ENCODE data around the gene SH3TC1. TPM values are rescaled to one million over a fixed set of nuclear protein-coding genes. Genes with fewer than 3 reads are reported as not detected.

Gene SH3TC1
- total and polyA plus RNA-seq, 4 donors = 5.5 to 8.6 (median 8.3) TPM

DNA sequence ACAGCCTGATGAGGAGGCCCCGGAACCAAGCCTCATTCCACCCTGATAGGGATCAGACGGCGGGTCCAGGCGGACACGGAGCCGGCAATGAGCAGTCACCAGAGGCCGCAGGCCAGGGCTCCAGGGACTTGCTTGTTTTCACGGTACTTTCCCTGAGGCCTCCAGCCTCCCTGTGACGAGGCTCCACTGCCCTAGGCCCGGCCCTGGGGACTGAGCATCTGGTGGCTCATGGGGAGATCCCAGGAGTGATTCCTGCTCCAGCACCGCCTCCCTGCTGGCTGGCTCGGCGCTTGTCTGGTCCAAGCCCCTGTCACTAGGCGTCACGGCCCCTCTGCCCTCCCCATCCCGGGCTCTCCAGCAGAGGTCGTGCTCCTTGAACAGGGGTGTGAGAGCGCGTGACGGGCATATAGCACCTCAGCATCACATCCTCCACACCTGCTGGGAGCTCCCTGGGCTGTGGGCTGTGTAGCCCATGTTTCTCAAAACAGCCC is 84.6 kb downstream of the SH3TC1 start:
- Histone ChIP-seq H3K4me3 (ENCODE audit: low read depth, low read length) (no peak overlapping the region), H3K4me1 (ENCODE audit: control insufficient read depth, insufficient read depth, low read length) (peaks cover 5% of the 10 kb centered on the region), H3K9me3 (ENCODE audit: control insufficient read depth, insufficient read depth, low read length) (no peaks in the 10 kb centered on the region), H3K36me3 (ENCODE audit: control insufficient read depth, insufficient read depth, low read length) (no peaks in the 10 kb centered on the region), H3K27me3 (ENCODE audit: control insufficient read depth, insufficient read depth, low read length) (no peaks in the 10 kb centered on the region), H3K27ac (ENCODE audit: low read depth, low read length) (no peak overlapping the region)
- 71% methylated on average over 16 of the region's 20 CpGs for WGBS (ENCODE audit: insufficient coverage)
- no peak for DNase-seq (ENCODE audit: low read depth in 4 of 6, low spot score in 6 of 6)

DNA sequence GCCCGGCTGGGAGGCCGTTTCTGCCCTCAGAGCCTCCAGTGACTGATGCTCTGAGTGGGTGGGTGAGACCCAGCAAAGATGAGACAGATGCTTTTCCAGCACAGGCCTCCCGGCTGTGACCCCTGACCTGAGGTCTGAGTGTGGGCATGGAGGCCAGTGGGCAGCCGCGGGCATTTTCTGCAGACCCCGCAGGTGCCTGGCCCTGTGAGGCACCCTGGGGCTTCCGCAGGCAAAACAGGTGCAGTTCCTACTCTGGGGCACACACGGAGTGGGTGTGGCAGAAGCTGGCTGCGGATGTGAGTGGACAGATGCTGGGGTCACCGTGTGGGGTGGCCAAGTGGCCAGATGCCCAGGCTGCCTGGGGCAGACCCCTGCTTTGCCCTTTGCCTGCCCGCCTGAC is 85.3 kb downstream of the SH3TC1 start:
- no peaks in the 10 kb centered on the region for H3K27me3 ChIP-seq (ENCODE audit: control insufficient read depth, insufficient read depth, low read length)
- no peak for DNase-seq (ENCODE audit: low read depth in 4 of 6, low spot score in 6 of 6)
- WGBS (ENCODE audit: insufficient coverage) = 73% methylated on average over 11 of the region's 11 CpGs

DNA sequence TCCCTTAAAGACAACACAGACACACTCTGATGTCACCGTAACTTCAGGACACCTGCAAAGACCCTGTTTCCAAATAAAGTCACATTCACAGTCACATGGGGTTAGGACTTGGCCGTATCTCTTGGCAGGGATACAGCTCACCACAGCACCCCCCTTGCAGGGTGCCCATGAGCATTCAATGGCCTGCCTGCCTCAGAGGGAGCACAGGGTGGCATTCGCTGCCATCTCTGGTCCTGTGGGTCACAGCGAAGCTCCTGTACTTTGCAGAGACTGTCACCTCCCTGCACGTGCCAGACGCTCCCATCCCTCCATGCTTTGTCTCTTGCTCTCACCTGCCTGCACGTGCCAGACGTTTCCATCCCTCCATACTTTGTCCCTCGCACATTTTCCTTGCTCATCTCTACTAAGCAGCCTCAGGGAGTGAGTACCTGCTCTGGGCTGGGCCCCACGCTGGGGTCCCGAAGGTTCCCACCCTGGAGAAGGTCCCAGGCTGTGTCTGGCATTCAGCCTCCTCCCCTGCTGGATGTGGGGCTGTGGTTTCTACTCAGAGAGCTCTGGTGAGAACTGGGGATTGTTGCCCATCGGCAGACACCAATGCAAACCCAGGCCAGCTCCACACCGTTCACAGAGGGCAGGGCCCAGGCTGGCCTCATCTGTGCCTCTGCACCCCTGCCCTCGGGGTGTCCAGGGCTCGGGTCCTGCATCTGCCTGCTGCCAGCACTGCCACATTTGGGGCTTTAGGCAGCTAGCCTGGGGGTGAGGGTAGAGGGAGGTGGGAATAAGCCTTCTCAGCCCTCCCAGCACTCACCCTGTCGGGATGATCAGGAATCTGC is 86.3 kb downstream of the SH3TC1 start:
- no peaks in the 10 kb centered on the region for H3K36me3 ChIP-seq (ENCODE audit: control insufficient read depth, insufficient read depth, low read length)
- no peak overlapping the region for H3K4me3 ChIP-seq (ENCODE audit: low read depth, low read length)
- peaks cover 5% of the 10 kb centered on the region for H3K4me1 ChIP-seq (ENCODE audit: control insufficient read depth, insufficient read depth, low read length)
- no peaks in the 10 kb centered on the region for H3K9me3 ChIP-seq (ENCODE audit: control insufficient read depth, insufficient read depth, low read length)
- 62% methylated on average over 11 of the region's 16 CpGs for WGBS (ENCODE audit: insufficient coverage)
- no peak for DNase-seq (ENCODE audit: low read depth in 4 of 6, low spot score in 6 of 6)
- H3K27ac ChIP-seq (ENCODE audit: low read depth, low read length) = no peak overlapping the region
- no peaks in the 10 kb centered on the region for H3K27me3 ChIP-seq (ENCODE audit: control insufficient read depth, insufficient read depth, low read length)

More for the DNA sequence above, 85.3 kb downstream of the SH3TC1 start:
- Histone ChIP-seq H3K9me3 (ENCODE audit: control insufficient read depth, insufficient read depth, low read length) (no peaks in the 10 kb centered on the region), H3K4me3 (ENCODE audit: low read depth, low read length) (no peak overlapping the region), H3K27ac (ENCODE audit: low read depth, low read length) (no peak overlapping the region), H3K4me1 (ENCODE audit: control insufficient read depth, insufficient read depth, low read length) (peaks cover 5% of the 10 kb centered on the region), H3K36me3 (ENCODE audit: control insufficient read depth, insufficient read depth, low read length) (no peaks in the 10 kb centered on the region)

DNA sequence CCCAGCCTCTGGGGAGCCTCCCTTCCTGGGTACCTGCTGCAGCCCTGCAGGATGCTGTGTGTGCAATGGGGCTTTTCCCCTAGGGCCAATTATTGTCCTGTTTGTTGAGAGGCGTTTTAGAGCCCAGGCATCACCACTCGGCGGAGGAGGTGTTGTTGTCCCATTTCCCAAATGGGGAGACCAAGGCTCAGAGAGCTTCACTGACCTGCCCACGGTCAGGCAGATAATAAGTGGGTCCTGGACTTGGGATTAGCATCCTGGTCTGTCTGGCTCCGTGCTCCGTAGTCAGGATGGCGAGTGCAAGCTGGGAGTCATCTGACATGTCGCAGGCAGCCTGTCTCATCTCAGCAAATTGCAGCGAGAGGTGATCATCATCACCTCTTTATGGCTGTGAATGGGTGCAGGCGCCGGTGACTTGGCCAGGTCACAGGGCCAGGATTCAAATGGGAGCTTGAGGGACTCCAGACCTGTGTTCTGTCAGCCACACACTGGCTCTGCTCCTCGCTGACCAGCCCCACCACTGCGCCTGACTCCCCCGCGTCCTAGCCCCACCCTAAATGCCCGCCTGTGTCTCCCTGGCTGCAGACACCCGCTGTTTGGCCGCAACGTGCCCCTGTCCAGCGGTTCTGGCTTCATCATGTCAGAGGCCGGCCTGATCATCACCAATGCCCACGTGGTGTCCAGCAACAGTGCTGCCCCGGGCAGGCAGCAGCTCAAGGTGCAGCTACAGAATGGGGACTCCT is 87.1 kb downstream of the SH3TC1 start:
- Histone ChIP-seq H3K36me3 (ENCODE audit: control insufficient read depth, insufficient read depth, low read length) (no peaks in the 10 kb centered on the region), H3K4me1 (ENCODE audit: control insufficient read depth, insufficient read depth, low read length) (peaks cover 5% of the 10 kb centered on the region), H3K4me3 (ENCODE audit: low read depth, low read length) (no peak overlapping the region), H3K27me3 (ENCODE audit: control insufficient read depth, insufficient read depth, low read length) (no peaks in the 10 kb centered on the region), H3K9me3 (ENCODE audit: control insufficient read depth, insufficient read depth, low read length) (no peaks in the 10 kb centered on the region), H3K27ac (ENCODE audit: low read depth, low read length) (no peak overlapping the region)
- DNase-seq (ENCODE audit: low read depth in 4 of 6, low spot score in 6 of 6) = no peak
- WGBS (ENCODE audit: insufficient coverage) = 90% methylated on average over 22 of the region's 23 CpGs

DNA sequence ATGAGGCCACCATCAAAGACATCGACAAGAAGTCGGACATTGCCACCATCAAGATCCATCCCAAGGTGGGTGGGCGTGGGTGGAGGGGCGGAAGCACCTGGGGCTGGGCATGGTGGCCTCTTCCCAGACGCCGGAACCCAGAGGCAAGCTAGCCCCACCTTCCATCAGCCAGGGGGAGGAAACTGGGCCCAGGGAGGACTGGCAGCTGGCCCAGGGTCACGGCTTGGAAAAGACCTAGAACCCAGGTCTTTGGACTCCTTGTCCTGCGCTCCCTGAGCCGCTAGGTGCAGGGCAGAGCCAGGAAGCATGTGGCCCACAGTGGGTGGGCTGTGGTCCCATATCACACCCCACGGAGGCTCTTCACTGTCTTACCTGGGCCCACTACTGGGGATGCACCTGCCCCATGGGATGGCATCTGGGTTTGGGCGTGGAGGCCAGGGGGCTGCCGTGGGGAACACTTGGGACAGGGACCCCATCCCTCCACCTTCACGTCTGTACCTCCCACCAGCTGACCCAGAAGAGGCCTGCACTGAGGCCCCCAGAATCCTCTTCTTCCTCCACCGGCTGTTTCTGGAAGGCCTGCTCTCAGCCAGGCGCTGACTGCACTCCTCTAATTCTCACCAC is 87.7 kb downstream of the SH3TC1 start:
- Histone ChIP-seq H3K36me3 (ENCODE audit: control insufficient read depth, insufficient read depth, low read length) (no peaks in the 10 kb centered on the region), H3K9me3 (ENCODE audit: control insufficient read depth, insufficient read depth, low read length) (no peaks in the 10 kb centered on the region), H3K4me3 (ENCODE audit: low read depth, low read length) (no peak overlapping the region), H3K27me3 (ENCODE audit: control insufficient read depth, insufficient read depth, low read length) (no peaks in the 10 kb centered on the region), H3K4me1 (ENCODE audit: control insufficient read depth, insufficient read depth, low read length) (no peaks in the 10 kb centered on the region), H3K27ac (ENCODE audit: low read depth, low read length) (no peak overlapping the region)
- WGBS (ENCODE audit: insufficient coverage) = 79% methylated on average over 12 of the region's 15 CpGs
- DNase-seq (ENCODE audit: low read depth in 4 of 6, low spot score in 6 of 6) = no peak

DNA sequence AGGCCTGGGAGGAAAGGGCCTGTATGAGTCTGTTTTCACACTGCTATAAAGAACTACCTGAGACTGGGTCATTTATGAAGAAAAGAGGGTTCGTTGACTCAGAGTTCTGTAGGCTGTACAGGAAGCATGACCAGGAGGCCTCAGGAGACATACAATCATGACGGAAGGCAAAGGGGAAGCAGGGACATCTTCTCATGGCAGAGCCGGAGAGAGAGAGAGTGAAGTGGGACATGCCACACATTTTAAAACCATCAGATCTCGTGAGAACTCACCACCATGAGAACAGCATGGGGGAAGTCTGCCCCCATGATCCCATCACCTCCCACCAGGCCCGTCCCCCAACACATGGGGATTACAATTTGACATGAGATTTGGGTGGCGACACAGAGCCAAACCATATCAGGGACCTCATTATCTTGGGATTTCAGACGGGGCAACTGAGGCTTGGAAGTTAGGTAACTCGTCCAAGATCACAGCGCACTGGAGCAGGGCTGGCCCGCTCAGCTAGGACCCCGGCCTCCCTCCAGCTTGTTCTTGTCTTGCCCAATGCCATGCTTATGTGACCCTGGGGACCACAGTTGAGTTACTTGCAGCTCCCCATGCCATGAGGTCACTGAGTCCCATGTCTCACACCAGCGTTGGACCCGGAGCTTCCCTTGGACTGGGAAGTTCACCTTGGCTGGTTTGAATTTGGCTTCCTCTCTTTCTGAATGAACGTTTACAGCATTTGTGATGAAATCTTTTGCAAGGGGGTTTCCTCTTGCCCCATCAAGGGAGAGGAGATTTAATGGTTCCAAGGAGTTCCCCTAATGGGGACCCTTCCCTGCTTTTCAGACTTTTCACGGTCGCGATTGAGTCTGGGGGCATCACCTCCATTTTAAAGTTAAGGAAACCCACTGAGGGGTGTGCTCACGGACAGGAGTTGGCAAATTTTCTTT is 88.5 kb downstream of the SH3TC1 start:
- no peaks in the 10 kb centered on the region for H3K4me1 ChIP-seq (ENCODE audit: control insufficient read depth, insufficient read depth, low read length)
- WGBS (ENCODE audit: insufficient coverage) = 91% methylated on average over 16 of the region's 18 CpGs
- no peaks in the 10 kb centered on the region for H3K36me3 ChIP-seq (ENCODE audit: control insufficient read depth, insufficient read depth, low read length)
- DNase-seq (ENCODE audit: low read depth in 4 of 6, low spot score in 6 of 6) = no peak
- no peak overlapping the region for H3K27ac ChIP-seq (ENCODE audit: low read depth, low read length)
- no peaks in the 10 kb centered on the region for H3K9me3 ChIP-seq (ENCODE audit: control insufficient read depth, insufficient read depth, low read length)
- H3K27me3 ChIP-seq (ENCODE audit: control insufficient read depth, insufficient read depth, low read length) = no peaks in the 10 kb centered on the region
- H3K4me3 ChIP-seq (ENCODE audit: low read depth, low read length) = no peak overlapping the region

DNA sequence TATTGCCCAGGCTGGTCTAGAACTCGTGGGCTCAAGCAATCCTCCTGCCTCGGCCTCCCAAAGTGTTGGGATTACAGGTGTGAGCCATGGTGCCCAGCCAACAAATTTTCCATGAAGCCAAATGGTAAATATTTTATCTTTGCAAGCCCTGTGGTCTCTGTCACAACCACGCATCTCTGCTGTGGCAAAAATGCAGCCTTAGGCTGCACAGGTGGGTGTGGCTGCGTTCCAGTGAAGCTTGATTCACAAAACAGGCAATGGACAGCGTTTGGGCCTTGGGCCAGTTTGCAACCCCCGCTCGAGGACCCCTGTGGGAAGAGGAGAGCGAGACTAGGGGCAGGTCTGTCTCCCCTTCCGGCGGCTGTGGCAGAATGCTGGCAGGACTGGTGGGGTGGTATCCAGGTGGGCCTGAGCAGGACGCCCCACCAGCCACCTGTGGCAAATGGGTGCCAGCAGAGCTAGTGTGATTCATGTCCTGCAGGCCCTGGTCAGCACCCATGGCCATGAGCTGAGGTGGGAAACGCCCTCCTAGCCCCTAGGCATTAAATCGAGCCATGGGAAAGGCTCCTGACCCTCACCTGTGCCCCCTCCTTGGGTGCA is 90.2 kb downstream of the SH3TC1 start:
- Histone ChIP-seq H3K4me3 (ENCODE audit: low read depth, low read length) (no peak overlapping the region), H3K4me1 (ENCODE audit: control insufficient read depth, insufficient read depth, low read length) (no peaks in the 10 kb centered on the region), H3K9me3 (ENCODE audit: control insufficient read depth, insufficient read depth, low read length) (no peaks in the 10 kb centered on the region), H3K27me3 (ENCODE audit: control insufficient read depth, insufficient read depth, low read length) (no peaks in the 10 kb centered on the region), H3K27ac (ENCODE audit: low read depth, low read length) (no peak overlapping the region), H3K36me3 (ENCODE audit: control insufficient read depth, insufficient read depth, low read length) (no peaks in the 10 kb centered on the region)
- WGBS (ENCODE audit: insufficient coverage) = 71% methylated on average over 12 of the region's 13 CpGs
- DNase-seq (ENCODE audit: low read depth in 4 of 6, low spot score in 6 of 6) = no peak

DNA sequence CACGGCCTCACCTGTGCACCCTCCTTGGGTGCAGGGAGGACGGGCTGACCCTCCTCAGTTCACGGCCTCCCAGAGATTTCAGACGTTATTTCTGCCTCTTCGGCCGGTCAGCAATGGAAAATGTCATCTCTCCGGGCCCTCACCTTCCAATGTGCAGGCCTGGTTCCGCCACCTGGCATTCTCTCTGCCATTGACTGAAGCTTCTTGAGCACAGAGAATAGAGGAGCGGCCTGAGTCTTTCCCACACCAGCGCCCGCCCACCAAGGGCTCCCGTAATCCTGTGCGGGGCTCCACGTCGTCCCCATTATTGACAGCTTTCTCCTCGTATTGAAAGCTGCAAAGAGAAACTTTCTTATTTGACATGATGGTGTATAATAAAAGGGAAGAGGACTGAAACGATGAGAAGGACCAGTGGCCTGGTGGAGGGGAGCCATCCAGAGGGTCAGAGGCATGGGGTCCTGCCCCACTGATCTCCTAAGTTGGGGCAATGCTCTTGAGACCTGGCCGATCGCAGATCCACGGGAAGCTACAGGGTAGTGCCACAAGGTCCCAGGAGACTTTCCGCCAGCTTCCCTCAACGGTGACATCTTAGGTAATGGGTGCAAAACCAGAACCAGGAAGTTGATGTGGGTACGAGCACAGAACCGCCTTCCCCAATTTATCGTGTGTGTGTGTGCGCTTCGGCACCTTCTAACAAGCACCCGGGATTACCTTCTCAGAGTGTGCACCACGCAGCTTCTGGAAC is 91.0 kb downstream of the SH3TC1 start:
- H3K27me3 ChIP-seq (ENCODE audit: control insufficient read depth, insufficient read depth, low read length) = no peaks in the 10 kb centered on the region
- no peak overlapping the region for H3K27ac ChIP-seq (ENCODE audit: low read depth, low read length)
- no peaks in the 10 kb centered on the region for H3K9me3 ChIP-seq (ENCODE audit: control insufficient read depth, insufficient read depth, low read length)
- no peaks in the 10 kb centered on the region for H3K36me3 ChIP-seq (ENCODE audit: control insufficient read depth, insufficient read depth, low read length)
- H3K4me3 ChIP-seq (ENCODE audit: low read depth, low read length) = no peak overlapping the region
- DNase-seq (ENCODE audit: low read depth in 4 of 6, low spot score in 6 of 6) = no peak
- WGBS (ENCODE audit: insufficient coverage) = 94% methylated on average over 28 of the region's 29 CpGs
- H3K4me1 ChIP-seq (ENCODE audit: control insufficient read depth, insufficient read depth, low read length) = no peaks in the 10 kb centered on the region

Data from spinal cord (tissue), 10 donors.